Thyroid gland (tissue), 4 donors: ENCODE measurements around the gene YPEL3.

Experiments
- POLR2A ChIP-seq, 2 donors: fragments of 450-650 bp; IDR thresholded peaks; one replicate each; pipeline ENCODE4 v1.6.1; 2017; ENCODE audit warnings: antibody characterized with exemption in 2 of 2, mild to moderate bottlenecking in 2 of 2, moderate library complexity in 1 of 2
- TF ChIP-seq, protein P1 (sequence below), 6 experiments: fragments of 200-600 bp in 3 of 6; fragments of 450-650 bp in 3 of 6; sonication (generic) in 3 of 6; IDR thresholded peaks; one replicate each; pipeline ENCODE4 v1.5.1; 2016 to 2019; ENCODE audit warnings: antibody characterized with exemption in 6 of 6, mild to moderate bottlenecking in 2 of 6, inconsistent platforms in 1 of 6, moderate library complexity in 1 of 6

DNA sequence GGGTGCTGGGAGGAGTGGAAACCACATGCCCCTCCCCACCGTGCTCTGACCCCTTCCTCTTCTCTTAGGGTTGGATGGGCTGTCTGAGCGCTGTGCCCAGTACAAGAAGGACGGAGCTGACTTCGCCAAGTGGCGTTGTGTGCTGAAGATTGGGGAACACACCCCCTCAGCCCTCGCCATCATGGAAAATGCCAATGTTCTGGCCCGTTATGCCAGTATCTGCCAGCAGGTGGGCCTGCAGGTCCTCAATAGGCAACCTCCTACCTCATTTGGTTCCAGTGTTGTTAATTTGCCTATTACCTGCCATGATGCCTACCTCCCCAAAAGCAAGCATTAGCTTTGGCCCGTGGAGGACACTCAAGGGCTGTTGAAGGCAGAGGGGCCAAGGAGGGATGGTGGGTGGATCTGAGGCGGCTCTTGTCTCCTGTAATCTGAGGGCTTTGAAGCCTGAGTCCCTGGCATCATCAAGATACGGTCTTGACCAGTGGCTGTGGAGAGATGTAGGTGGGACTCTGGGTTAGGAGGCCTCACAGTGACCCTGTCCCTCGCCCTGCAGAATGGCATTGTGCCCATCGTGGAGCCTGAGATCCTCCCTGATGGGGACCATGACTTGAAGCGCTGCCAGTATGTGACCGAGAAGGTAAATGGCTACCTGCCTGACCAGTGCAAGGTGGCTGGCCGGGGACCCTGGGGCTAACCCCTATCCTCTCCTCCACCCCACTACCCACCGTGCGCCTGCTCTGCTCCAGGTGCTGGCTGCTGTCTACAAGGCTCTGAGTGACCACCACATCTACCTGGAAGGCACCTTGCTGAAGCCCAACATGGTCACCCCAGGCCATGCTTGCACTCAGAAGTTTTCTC is 27.0 kb downstream of the YPEL3 start:
- TF ChIP-seq POLR2A (IDR thresholded peaks at IDR 0.05) = no peak
- TF ChIP-seq, protein P1, sequence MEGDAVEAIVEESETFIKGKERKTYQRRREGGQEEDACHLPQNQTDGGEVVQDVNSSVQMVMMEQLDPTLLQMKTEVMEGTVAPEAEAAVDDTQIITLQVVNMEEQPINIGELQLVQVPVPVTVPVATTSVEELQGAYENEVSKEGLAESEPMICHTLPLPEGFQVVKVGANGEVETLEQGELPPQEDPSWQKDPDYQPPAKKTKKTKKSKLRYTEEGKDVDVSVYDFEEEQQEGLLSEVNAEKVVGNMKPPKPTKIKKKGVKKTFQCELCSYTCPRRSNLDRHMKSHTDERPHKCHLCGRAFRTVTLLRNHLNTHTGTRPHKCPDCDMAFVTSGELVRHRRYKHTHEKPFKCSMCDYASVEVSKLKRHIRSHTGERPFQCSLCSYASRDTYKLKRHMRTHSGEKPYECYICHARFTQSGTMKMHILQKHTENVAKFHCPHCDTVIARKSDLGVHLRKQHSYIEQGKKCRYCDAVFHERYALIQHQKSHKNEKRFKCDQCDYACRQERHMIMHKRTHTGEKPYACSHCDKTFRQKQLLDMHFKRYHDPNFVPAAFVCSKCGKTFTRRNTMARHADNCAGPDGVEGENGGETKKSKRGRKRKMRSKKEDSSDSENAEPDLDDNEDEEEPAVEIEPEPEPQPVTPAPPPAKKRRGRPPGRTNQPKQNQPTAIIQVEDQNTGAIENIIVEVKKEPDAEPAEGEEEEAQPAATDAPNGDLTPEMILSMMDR (IDR thresholded peaks at IDR 0.05) = peak in 4 of 6 experiments; percentile 19 to 35 (median 30)
